LoVo (cell line): ENCODE measurements around the gene SLCO3A1.
A peak's percentile ranks its signal among the peaks of the same experiment; 100 is the strongest.
"Not testable (repeated sequence)": the region's sequence is repeated elsewhere in the genome, so short reads cannot be mapped to it uniquely, and the experiment has no call there.

Source experiments
- DNase-seq: peaks from one replicate; pipeline ENCODE4 v3.0.0-alpha.2; 2016; ENCODE audit warnings: low spot score

The SLCO3A1 gene

GRCh38 chr15:92070251-92070650 is 216.7 kb downstream of the SLCO3A1 start:
- DNase-seq = not testable (repeated sequence)

GRCh38 chr15:92071045-92071634 is 217.6 kb downstream of the SLCO3A1 start:
- DNase-seq = no peak

GRCh38 chr15:92073044-92073785 is 219.7 kb downstream of the SLCO3A1 start:
- DNase-seq = no peak

- no peak for DNase-seq
These were observed 220.6 kb downstream of the SLCO3A1 start for GRCh38 chr15:92074101-92074500.

GRCh38 chr15:92074646-92075045 is 221.1 kb downstream of the SLCO3A1 start:
- no peak for DNase-seq

- DNase-seq = no peak
These were observed 222.3 kb downstream of the SLCO3A1 start for GRCh38 chr15:92075764-92076163.

GRCh38 chr15:92076541-92076940 is 223.0 kb downstream of the SLCO3A1 start:
- DNase-seq = no peak

GRCh38 chr15:92077353-92078085 is 224.0 kb downstream of the SLCO3A1 start:
- peak; percentile 75 for DNase-seq

GRCh38 chr15:92078270-92078669 is 224.8 kb downstream of the SLCO3A1 start:
- DNase-seq = no peak

GRCh38 chr15:92079047-92079446 is 225.5 kb downstream of the SLCO3A1 start:
- no peak for DNase-seq

- DNase-seq = no peak
These were observed 226.2 kb downstream of the SLCO3A1 start for GRCh38 chr15:92079647-92080255.

GRCh38 chr15:92082006-92082843 is 228.7 kb downstream of the SLCO3A1 start:
- peak; percentile 66 for DNase-seq

- DNase-seq = no peak
These were observed 229.7 kb downstream of the SLCO3A1 start for GRCh38 chr15:92083190-92083589.

GRCh38 chr15:92087211-92087610 is 233.7 kb downstream of the SLCO3A1 start:
- DNase-seq = no peak

GRCh38 chr15:92091155-92091734 is 237.7 kb downstream of the SLCO3A1 start:
- peak; percentile 61 for DNase-seq

- DNase-seq = no peak
These were observed 239.0 kb downstream of the SLCO3A1 start for GRCh38 chr15:92092289-92093105.

GRCh38 chr15:92095693-92096092 is 242.2 kb downstream of the SLCO3A1 start:
- no peak for DNase-seq

GRCh38 chr15:92097474-92098178 is 244.1 kb downstream of the SLCO3A1 start:
- DNase-seq = peak; percentile 64

GRCh38 chr15:92098869-92099268 is 245.4 kb downstream of the SLCO3A1 start:
- DNase-seq = no peak

- DNase-seq = no peak
These were observed 246.8 kb downstream of the SLCO3A1 start for GRCh38 chr15:92100301-92100700.
